NCI-H1092 treated with DMSO at 0.1 percent for 48 hours (cell line): ENCODE results near the gene NSD1.
A peak's percentile ranks its signal among the peaks of the same experiment; 100 is the strongest.
"Not testable (repeated sequence)": the region's sequence is repeated elsewhere in the genome, so short reads cannot be mapped to it uniquely, and the experiment has no call there.

Source experiments
- DNase-seq: peaks from one replicate; lab custom pipeline; 2025; lab: John Stamatoyannopoulos, UW

Gene NSD1

GRCh38 chr5:177130211-177131018 is 3.2 kb upstream of the NSD1 start:
- no peak for DNase-seq

- no peak for DNase-seq
Measured at GRCh38 chr5:177131019-177131320, 2.6 kb upstream of the NSD1 start.

- DNase-seq = no peak
Measured at GRCh38 chr5:177131352-177132135, 2.0 kb upstream of the NSD1 start.

- DNase-seq = peak; percentile 15
Measured at GRCh38 chr5:177132136-177133095, 1.2 kb upstream of the NSD1 start.

- DNase-seq = peak; percentile 32
Measured at GRCh38 chr5:177133853-177134696, 502 bp downstream of the NSD1 start.

- DNase-seq = peak; percentile 29
Measured at GRCh38 chr5:177134697-177135225, 1.2 kb downstream of the NSD1 start.

- no peak for DNase-seq
Measured at GRCh38 chr5:177140312-177140711, 6.7 kb downstream of the NSD1 start.

GRCh38 chr5:177141496-177141895 is 7.9 kb downstream of the NSD1 start:
- no peak for DNase-seq

- no peak for DNase-seq
Measured at GRCh38 chr5:177142098-177142611, 8.6 kb downstream of the NSD1 start.

- no peak for DNase-seq
Measured at GRCh38 chr5:177142778-177143177, 9.2 kb downstream of the NSD1 start.

GRCh38 chr5:177146891-177147638 is 13.5 kb downstream of the NSD1 start:
- no peak for DNase-seq

- DNase-seq = not testable (repeated sequence)
Measured at GRCh38 chr5:177150061-177150460, 16.5 kb downstream of the NSD1 start.

- no peak for DNase-seq
Measured at GRCh38 chr5:177154003-177154643, 20.6 kb downstream of the NSD1 start.

- DNase-seq = no peak
Measured at GRCh38 chr5:177162379-177162778, 28.8 kb downstream of the NSD1 start.

GRCh38 chr5:177163500-177163899 is 29.9 kb downstream of the NSD1 start:
- DNase-seq = no peak

- no peak for DNase-seq
Measured at GRCh38 chr5:177169271-177169670, 35.7 kb downstream of the NSD1 start.

- DNase-seq = no peak
Measured at GRCh38 chr5:177171961-177172360, 38.4 kb downstream of the NSD1 start.

- no peak for DNase-seq
Measured at GRCh38 chr5:177175336-177175735, 41.8 kb downstream of the NSD1 start.

GRCh38 chr5:177176175-177176711 is 42.7 kb downstream of the NSD1 start:
- no peak for DNase-seq
